ENCODE measurements around the gene S100B.

Gene S100B

DNA sequence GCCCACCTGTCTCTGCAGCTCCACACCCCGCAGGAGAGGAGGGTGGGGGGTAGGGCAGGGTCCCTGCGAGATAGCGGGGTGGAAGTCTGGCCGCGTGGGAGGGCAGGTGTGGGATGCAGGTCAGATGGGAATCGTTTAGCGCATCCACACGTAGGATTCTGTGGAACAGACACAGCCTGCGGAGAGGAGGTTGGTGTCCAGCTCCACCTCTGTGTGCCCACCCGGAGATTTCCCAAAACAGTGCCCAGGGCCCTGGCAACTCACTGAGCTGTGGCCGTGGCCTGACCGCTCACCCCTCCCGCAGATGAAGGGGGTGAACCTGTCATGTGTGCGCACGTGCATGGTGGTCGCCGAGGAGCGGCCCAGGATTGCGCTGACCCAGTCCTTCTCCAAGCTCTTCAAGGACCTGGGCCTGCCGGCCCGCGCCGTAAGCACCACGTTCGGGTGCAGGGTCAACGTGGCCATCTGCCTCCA is 46.9 kb downstream of the S100B start:
- DNase-seq, result no peak

DNA sequence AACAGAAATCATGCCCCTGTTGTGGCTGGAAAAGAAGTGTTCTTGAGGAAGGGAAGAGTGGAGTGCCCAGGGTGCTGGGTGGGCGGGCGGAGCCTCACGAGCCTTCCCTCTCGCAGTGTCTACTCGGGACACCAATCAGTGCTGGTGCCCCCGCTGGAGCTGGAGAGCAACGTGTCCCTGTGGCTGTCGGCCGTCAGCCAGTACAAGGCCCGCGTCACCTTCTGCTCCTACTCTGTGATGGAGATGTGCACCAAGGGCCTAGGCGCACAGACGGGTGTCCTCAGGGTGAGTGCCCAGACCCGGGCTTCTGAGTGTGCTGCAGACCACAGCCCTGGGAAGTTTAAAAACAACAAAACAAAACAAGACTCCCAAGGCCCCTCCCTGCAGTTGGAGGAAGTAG is 47.4 kb downstream of the S100B start:
- no peak for DNase-seq

DNA sequence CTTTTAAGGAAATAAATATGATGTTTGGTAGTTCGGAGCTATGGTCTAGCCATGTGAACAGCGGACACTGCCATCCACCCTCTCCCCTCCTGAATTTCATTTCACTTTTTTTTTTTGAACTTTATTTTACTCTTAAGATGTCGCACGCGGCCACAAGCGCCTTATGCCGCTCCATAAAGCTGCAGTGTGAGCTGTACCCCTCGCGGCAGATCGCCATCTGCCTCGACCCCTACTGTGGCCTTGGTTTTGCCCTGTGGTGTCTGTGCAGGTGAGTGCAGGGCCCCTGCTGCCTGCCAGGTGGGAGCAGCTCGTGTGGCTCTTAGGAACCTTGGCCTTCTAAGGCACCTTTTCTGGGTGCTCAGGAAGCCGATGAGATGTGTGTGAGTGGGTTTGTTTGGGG is 48.1 kb downstream of the S100B start:
- no peak for DNase-seq

- no peak for DNase-seq
These were observed 49.2 kb downstream of the S100B start for GRCh38 chr21:46555678-46556077.

DNA sequence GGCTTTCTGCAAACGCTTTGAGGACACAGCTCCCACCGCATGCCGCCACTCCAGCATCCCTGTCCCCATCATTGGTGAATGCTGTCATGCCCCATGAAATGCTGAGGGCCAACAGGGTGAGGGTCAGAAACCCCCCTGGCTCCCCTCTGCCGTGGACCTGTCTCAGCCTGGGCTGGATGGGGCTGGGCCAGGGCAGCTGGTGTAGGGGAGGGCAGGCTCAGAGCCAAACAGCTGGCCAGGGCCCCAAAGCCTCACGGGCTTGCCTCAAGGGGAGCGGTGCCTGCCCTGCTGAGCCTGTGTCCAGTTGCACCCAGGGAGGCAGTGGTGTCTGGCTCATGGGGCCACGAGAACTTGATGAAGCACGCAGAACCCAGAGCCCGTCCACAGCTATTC is 49.7 kb downstream of the S100B start:
- DNase-seq, result no peak

GRCh38 chr21:46554431-46555224 is 50.3 kb downstream of the S100B start:
- DNase-seq, result no peak

GRCh38 chr21:46553993-46554392 is 50.9 kb downstream of the S100B start:
- DNase-seq, result no peak

GRCh38 chr21:46552865-46553379 is 52.0 kb downstream of the S100B start:
- no peak for DNase-seq

DNA sequence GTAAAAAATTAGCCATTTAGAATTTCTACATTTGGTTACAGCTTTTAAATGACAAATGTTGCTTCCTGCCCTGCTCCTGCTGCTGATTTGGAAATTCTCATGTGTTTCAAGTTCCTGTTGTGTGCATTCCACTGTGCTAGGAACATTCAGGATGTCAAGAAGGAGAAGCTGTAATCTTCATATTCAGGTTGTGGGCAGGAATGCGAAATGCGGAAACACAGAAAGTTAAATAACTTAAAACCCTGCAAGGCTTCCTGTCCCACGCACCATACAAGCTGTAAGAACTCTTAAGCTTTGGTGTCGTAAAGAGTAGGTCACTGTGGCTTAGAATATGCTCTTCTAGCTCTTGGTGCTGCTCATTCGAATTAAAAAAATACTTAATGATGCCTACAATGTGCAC is 52.6 kb downstream of the S100B start:
- DNase-seq, result peak; percentile 37

DNA sequence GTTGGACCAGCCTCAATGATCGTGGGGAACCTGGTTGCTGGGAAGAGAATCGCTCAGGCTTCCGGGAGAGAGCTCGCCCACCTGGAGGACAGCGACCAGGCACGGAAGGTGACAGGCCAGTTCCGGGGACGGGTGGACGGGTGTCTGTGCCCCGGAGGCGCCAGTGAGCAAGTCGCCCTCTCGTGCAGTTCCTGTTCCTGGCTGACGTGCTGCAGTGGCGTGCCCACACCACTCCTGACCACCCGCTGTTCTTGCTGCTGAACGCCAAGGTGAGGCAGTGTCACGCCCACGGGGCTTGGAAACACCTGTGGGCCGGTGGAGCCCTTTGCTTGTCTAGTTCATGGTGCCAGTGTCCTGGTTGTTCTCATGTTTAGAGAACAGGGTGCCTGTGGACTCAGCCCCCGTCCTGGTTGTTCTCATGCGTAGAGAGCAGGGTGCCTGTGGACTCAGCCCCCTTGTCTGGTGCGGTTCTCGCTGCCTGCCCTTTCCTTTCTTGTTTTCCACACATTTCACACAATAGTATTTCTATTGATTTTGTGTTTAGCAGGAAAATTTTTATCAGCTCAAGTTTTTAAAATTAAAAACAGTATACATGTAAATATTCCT is 53.1 kb downstream of the S100B start:
- DNase-seq, result peak; percentile 77

DNA sequence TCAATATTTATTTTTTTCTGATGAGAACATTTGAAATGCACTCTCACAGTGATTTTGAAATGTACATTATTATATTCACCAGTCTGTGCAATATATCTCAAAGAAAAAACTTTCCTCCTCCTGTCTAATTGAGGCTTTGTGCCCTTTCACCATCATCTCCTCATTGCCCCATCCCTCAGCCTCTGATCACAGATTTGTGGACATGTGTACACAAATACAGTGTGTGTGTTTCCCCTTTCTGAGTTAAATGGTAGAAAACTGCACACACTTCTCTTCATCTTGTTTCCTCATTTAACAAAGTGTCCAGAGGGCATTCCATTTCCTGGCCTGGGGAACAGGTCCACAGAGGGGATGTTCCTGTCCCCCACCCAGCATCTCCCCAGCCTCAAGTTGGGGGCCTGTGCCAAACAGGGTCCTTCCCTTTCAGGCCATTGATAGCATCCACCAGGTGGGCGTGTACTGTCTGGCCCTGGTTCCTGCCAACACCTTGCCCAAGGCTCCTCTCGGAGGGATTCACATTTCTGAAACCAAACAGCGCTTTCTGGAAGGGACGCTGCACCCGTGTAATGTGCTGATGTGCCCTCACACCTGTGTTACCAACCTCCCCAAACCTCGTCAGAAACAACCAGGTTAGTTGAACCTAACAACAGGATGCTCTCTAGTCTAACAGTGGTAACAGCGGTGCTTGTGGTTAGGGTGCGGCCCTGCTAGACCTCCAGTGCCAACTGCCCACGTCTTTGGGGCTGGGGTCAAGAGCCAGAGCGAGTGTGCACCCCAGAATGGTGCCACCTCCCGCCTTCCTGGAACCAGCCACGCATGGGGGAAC is 54.6 kb downstream of the S100B start:
- DNase-seq, result no peak

DNA sequence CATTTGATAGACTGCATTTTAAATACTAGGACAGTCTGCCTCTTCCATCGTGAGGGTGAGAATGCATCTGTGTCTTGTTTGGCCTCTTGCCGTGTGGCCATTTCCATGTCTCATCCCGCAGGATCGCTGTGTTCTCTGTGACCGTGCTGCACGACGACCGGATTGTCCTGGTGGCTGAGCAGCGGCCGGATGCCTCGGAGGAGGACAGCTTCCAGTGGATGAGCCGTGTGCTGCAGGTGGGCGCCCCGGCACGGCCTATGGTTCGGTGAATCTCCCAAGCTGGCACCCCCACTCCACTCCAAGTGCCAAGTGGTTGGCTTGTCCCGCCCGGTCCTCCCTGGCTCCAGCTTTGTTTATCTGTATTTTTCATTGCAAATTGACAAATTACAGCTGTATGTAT is 55.2 kb downstream of the S100B start:
- DNase-seq, result no peak
